Ascending aorta (tissue), 2 donors: Measurements from ENCODE around the gene PCSK2. TPM values are rescaled to one million over a fixed set of nuclear protein-coding genes. Genes with fewer than 3 reads are reported as not detected.

Source experiments
- DNase-seq, 2 donors: peaks; one replicate each; pipeline ENCODE4 v3.0.0-alpha.2; 2019; ENCODE audit warnings: low spot score in 2 of 2
- H3K27ac ChIP-seq, 2 donors: fragments of 200-600 bp; sonication (generic); one replicate each; pipeline ENCODE4 v1.5.1; 2016 to 2017; ENCODE audit warnings: mild to moderate bottlenecking in 1 of 2
- H3K27me3 ChIP-seq: fragments of 200-600 bp; sonication (generic); one replicate; pipeline ENCODE4 v1.5.1; 2017
- H3K36me3 ChIP-seq, 2 donors: fragments of 200-600 bp; sonication (generic); one replicate each; pipeline ENCODE4 v1.5.1; 2016
- H3K4me1 ChIP-seq, 2 donors: fragments of 200-600 bp; sonication (generic); one replicate each; pipeline ENCODE4 v1.5.1; 2016 to 2017; ENCODE audit warnings: mild to moderate bottlenecking in 1 of 2
- H3K4me3 ChIP-seq, 2 donors: fragments of 200-600 bp; sonication (generic); one replicate each; pipeline ENCODE4 v1.5.1; 2016 to 2017; ENCODE audit warnings: mild to moderate bottlenecking in 1 of 2
- H3K9me3 ChIP-seq, 2 donors: fragments of 200-600 bp; sonication (generic); one replicate each; pipeline ENCODE4 v1.5.1; 2016
- intact Hi-C: fragments of 100-400 bp; cut with DNase I; formaldehyde crosslinking; loops from one replicate; pipeline ENCODE4 v1.15.1; 2023
- total RNA-seq: library from RNA; depleted of rRNA; stranded (reverse); fragments of >200 nt; gene quantifications from one replicate; pipeline ENCODE4 v1.1.0, GENCODE V29; 2016
- TF ChIP-seq, protein P1 (sequence below), 3 experiments: fragments of 200-600 bp in 2 of 3; fragments of 450-650 bp in 1 of 3; sonication (generic) in 2 of 3; IDR thresholded peaks; one replicate each; pipeline ENCODE4 v1.5.1; 2016 to 2019; ENCODE audit warnings: antibody characterized with exemption in 3 of 3, mild to moderate bottlenecking in 1 of 3, moderate library complexity in 1 of 3

The PCSK2 gene
- total RNA-seq, 1 donor from 2014 or later, result not detected

DNA sequence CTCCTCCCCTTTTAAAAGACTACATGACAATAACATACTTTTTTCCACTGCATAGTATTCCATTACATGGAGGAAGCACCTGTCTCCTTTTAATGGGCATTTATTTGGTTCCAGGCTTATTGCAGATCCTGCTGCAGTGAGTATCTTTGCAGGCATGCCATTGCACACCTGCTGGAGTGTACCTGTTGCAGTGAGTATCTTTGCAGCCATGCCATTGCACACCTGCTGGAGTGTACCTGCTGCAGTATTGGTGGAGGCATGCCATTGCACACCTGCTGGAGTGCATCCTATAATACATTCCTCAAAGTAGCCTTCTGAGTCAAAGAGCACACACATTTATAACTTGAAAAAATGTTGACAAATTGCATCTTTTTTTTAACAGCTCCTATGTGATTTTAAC lies 302.7 kb downstream of the PCSK2 start:
- Histone ChIP-seq H3K4me3 (no peak overlapping the region), H3K9me3 (no peaks in the 10 kb centered on the region), H3K27ac (no peak overlapping the region), H3K4me1 (peaks cover 0 to 12% of the 10 kb centered on the region in 2 donors), H3K27me3 (no peaks in the 10 kb centered on the region), H3K36me3 (no peaks in the 10 kb centered on the region)
- TF ChIP-seq, protein P1, sequence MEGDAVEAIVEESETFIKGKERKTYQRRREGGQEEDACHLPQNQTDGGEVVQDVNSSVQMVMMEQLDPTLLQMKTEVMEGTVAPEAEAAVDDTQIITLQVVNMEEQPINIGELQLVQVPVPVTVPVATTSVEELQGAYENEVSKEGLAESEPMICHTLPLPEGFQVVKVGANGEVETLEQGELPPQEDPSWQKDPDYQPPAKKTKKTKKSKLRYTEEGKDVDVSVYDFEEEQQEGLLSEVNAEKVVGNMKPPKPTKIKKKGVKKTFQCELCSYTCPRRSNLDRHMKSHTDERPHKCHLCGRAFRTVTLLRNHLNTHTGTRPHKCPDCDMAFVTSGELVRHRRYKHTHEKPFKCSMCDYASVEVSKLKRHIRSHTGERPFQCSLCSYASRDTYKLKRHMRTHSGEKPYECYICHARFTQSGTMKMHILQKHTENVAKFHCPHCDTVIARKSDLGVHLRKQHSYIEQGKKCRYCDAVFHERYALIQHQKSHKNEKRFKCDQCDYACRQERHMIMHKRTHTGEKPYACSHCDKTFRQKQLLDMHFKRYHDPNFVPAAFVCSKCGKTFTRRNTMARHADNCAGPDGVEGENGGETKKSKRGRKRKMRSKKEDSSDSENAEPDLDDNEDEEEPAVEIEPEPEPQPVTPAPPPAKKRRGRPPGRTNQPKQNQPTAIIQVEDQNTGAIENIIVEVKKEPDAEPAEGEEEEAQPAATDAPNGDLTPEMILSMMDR (IDR thresholded peaks at IDR 0.05), result no peak
- DNase-seq, result no peak
- intact Hi-C loops, result no loop called here

- Histone ChIP-seq H3K4me1 (peaks cover 0 to 12% of the 10 kb centered on the region in 2 donors), H3K27me3 (no peaks in the 10 kb centered on the region), H3K4me3 (no peak overlapping the region), H3K9me3 (no peaks in the 10 kb centered on the region), H3K36me3 (no peaks in the 10 kb centered on the region), H3K27ac (no peak overlapping the region)
- intact Hi-C loops, result no loop called here
- DNase-seq, result no peak
- TF ChIP-seq, protein P1 (IDR thresholded peaks at IDR 0.05), result no peak
Measured at GRCh38 chr20:17530153-17530552, 303.3 kb downstream of the PCSK2 start.

GRCh38 chr20:17530716-17531664 lies 304.1 kb downstream of the PCSK2 start, which contains the start of gene BFSP1:
BFSP1 (minus strand) TSS chr20:17531379; CDS start chr20:17531329, 50 bp downstream.
- peak within 1 kb of the TSS; percentile 65 to 74 for H3K27ac ChIP-seq
- H3K4me3 ChIP-seq, result peak within 1 kb of the TSS; percentile 72 to 75
- DNase-seq, result peak in 1 of 2 donors; percentile 73
- TF ChIP-seq, protein P1 (IDR thresholded peaks at IDR 0.05), result no peak
- intact Hi-C loops, result no loop called here
- no peaks in the 10 kb centered on the region for H3K36me3 ChIP-seq
- H3K4me1 ChIP-seq, result peaks cover 0 to 12% of the 10 kb centered on the region in 2 donors
- H3K9me3 ChIP-seq, result no peaks in the 10 kb centered on the region
- H3K27me3 ChIP-seq, result no peaks in the 10 kb centered on the region

DNA sequence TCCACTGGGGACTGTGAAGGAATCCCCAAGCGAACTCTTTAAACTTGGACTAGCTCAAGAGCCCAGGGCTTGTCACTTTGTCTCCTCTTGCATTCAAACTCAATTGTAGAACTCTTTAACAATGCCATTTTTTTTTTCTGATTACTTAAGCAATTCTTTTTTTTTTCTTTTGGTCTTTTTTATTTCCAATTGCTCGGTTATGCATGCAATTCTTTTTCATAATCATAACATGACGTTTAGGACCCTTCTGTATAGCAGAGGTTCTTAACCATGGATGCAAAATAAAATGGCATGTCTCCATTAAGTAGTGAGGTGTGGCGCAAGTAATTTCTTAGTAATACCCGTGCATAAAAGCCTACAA lies 304.8 kb downstream of the PCSK2 start:
- Histone ChIP-seq H3K4me1 (peaks cover 0 to 12% of the 10 kb centered on the region in 2 donors), H3K27ac (peak overlapping the region; percentile 65 to 74), H3K27me3 (no peaks in the 10 kb centered on the region), H3K36me3 (no peaks in the 10 kb centered on the region), H3K4me3 (peak overlapping the region; percentile 72 to 75), H3K9me3 (no peaks in the 10 kb centered on the region)
- no peak for DNase-seq
- intact Hi-C loops, result no loop called here
- TF ChIP-seq, protein P1 (IDR thresholded peaks at IDR 0.05), result no peak

- no peak for DNase-seq
- TF ChIP-seq, protein P1 (IDR thresholded peaks at IDR 0.05), result no peak
- Histone ChIP-seq H3K4me3 (no peak overlapping the region), H3K9me3 (no peaks in the 10 kb centered on the region), H3K36me3 (no peaks in the 10 kb centered on the region), H3K4me1 (peaks cover 0 to 20% of the 10 kb centered on the region in 2 donors), H3K27ac (no peak overlapping the region), H3K27me3 (no peaks in the 10 kb centered on the region)
- intact Hi-C loops, result no loop called here
Measured at GRCh38 chr20:17533396-17533795, 306.6 kb downstream of the PCSK2 start.
